Measurements from ENCODE around the gene SERAC1.

GRCh38 chr6:158080849-158081656 lies 87.0 kb downstream of the SERAC1 start:
- TF ChIP-seq ISL1 (CRISPR knock-in tag; IDR thresholded peaks at IDR 0.05) (no peak), ZFP30 (CRISPR knock-in tag; IDR thresholded peaks at IDR 0.05) (no peak), TCF4 (CRISPR knock-in tag; IDR thresholded peaks at IDR 0.05; ENCODE audit: borderline replicate concordance) (no peak), PATZ1 (CRISPR knock-in tag; IDR thresholded peaks at IDR 0.05; ENCODE audit: borderline replicate concordance) (no peak), ARNTL (CRISPR knock-in tag; IDR thresholded peaks at IDR 0.05; ENCODE audit: borderline replicate concordance, low read depth) (no peak), RARB (CRISPR knock-in tag; IDR thresholded peaks at IDR 0.05) (no peak), ZFP3 (CRISPR knock-in tag; IDR thresholded peaks at IDR 0.05) (no peak)
